ENCODE data around the gene DRAP1.

DNA sequence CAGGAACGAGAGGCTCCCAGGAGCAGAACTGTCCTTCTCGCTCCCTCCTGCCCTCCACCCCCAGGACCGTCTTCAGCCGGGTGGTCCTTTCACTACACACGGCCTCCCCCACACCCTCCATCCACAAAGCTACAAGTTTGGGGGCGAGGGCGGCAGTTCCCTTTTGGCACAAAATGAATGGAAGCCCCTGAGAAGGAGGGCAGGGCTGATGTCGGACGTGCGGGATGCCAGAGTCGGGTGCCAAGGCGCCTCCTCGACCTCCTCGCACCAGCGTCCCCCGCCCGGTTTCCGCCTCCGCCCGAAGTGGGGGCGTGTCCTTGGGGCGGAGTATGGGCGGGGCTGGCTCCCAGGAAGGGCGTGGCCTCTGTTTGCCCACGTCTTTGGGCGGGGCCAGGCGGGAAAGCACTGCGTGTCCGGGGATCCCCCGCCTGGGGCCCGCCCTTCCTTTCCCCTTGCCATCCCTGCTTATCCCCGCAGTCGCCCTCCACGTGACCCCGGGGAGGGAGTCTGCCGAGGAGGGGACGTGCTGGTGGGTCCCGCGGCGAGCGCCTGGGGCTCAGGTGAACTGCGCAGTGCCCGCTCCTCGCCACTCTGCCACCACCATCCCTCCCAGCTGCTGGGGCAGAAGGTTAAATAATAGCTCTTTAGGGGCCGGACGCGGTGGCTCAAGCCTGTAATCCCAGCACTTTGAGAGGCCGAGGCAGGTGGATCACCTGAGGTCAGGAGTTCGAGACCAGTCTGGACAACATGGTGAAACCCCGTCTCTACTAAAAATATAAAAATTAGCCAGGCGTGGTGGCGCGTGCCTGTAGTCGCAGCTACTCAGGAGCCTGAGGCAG is 45.7 kb upstream of the DRAP1 start:
- TF ChIP-seq, protein P1, sequence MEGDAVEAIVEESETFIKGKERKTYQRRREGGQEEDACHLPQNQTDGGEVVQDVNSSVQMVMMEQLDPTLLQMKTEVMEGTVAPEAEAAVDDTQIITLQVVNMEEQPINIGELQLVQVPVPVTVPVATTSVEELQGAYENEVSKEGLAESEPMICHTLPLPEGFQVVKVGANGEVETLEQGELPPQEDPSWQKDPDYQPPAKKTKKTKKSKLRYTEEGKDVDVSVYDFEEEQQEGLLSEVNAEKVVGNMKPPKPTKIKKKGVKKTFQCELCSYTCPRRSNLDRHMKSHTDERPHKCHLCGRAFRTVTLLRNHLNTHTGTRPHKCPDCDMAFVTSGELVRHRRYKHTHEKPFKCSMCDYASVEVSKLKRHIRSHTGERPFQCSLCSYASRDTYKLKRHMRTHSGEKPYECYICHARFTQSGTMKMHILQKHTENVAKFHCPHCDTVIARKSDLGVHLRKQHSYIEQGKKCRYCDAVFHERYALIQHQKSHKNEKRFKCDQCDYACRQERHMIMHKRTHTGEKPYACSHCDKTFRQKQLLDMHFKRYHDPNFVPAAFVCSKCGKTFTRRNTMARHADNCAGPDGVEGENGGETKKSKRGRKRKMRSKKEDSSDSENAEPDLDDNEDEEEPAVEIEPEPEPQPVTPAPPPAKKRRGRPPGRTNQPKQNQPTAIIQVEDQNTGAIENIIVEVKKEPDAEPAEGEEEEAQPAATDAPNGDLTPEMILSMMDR (conservative IDR thresholded peaks at IDR 0.05; ENCODE audit: low read depth, low read length) = no peak
- TF ChIP-seq EZH2 (IDR thresholded peaks at IDR 0.05; ENCODE audit: borderline replicate concordance, low read depth, low read length, poor library complexity, severe bottlenecking) = no peak
